GM12865 (cell line): Measurements from ENCODE around the gene PSORS1C2.

Source experiments
- DNase-seq: peaks from one replicate; pipeline ENCODE4 v3.0.0; 2010; ENCODE audit warnings: low read depth
- H3K4me3 ChIP-seq: 2 replicates; pipeline ENCODE4 v1.5.1; 2011; ENCODE audit warnings: mild to moderate bottlenecking, low read depth, low read length, control low read depth
- CTCF ChIP-seq: IDR thresholded peaks from 2 replicates; pipeline ENCODE4 v1.5.1; 2011; ENCODE audit warnings: low read length, control low read depth, low read depth, inconsistent platforms; ENCODE audit not compliant: insufficient read depth; ENCODE audit errors: missing control alignments

PSORS1C2 gene

GRCh38 chr6:31115941-31116560 lies 22.8 kb downstream of the PSORS1C2 start:
- H3K4me3 ChIP-seq: no peak overlapping the region
- no peak for DNase-seq
- TF ChIP-seq CTCF: no peak

GRCh38 chr6:31114970-31115849 lies 23.7 kb downstream of the PSORS1C2 start:
- no peak for DNase-seq
- H3K4me3 ChIP-seq: no peak overlapping the region
- no peak for TF ChIP-seq CTCF

- no peak for TF ChIP-seq CTCF
- no peak for DNase-seq
- no peak within 1 kb of the TSS for H3K4me3 ChIP-seq
Measured at GRCh38 chr6:31114541-31114878, 24.4 kb downstream of the PSORS1C2 start, which contains the start of gene PSORS1C1. Gene PSORS1C1, plus strand, starts transcription at chr6:31114800. Its CDS starts 14,833 bp downstream, at chr6:31129633.

GRCh38 chr6:31113861-31114540 lies 24.9 kb downstream of the PSORS1C2 start:
- no peak for TF ChIP-seq CTCF
- H3K4me3 ChIP-seq: no peak overlapping the region
- no peak for DNase-seq

GRCh38 chr6:31112478-31112877 lies 26.4 kb downstream of the PSORS1C2 start, which contains the start of gene C6orf15:
Gene C6orf15, minus strand, starts transcription at chr6:31112575. Its CDS starts 20 bp downstream, at chr6:31112555.
- no peak for TF ChIP-seq CTCF
- no peak for DNase-seq

GRCh38 chr6:31111712-31112111 lies 27.2 kb downstream of the PSORS1C2 start:
- H3K4me3 ChIP-seq: no peak overlapping the region
- DNase-seq: no peak
- no peak for TF ChIP-seq CTCF

More at GRCh38 chr6:31112478-31112877, 26.4 kb downstream of the PSORS1C2 start, which contains the start of gene C6orf15:
- H3K4me3 ChIP-seq: no peak within 1 kb of the TSS
